NCI-H526 (cell line): Measurements from ENCODE around the gene HOXD12.

Source experiments
- DNase-seq, 2 experiments: peaks; one replicate each; lab custom pipeline; 2025; lab: John Stamatoyannopoulos, UW

The HOXD12 gene

GRCh38 chr2:176105078-176105729 is 5.6 kb downstream of the HOXD12 start:
- no peak for DNase-seq

- no peak for DNase-seq
Observed at GRCh38 chr2:176105730-176106580, 6.4 kb downstream of the HOXD12 start.

GRCh38 chr2:176106581-176107539 is 7.3 kb downstream of the HOXD12 start, which contains the start of gene HOXD11:
HOXD11 (plus strand) TSS chr2:176107280; CDS start chr2:176107356, 76 bp downstream.
- DNase-seq = peak; percentile 80 to 86

- DNase-seq = peak in 1 of 2 experiments; percentile 53
Observed at GRCh38 chr2:176107731-176108181, 8.2 kb downstream of the HOXD12 start.

GRCh38 chr2:176109192-176109901 is 9.8 kb downstream of the HOXD12 start:
- DNase-seq = peak; percentile 20 to 62

- peak in 1 of 2 experiments; percentile 54 for DNase-seq
Observed at GRCh38 chr2:176109946-176110345, 10.4 kb downstream of the HOXD12 start.

GRCh38 chr2:176110415-176111308 is 11.1 kb downstream of the HOXD12 start:
- DNase-seq = no peak

GRCh38 chr2:176111309-176111663 is 11.7 kb downstream of the HOXD12 start:
- peak; percentile 90 to 96 for DNase-seq

GRCh38 chr2:176111846-176112374 is 12.3 kb downstream of the HOXD12 start:
- peak; percentile 22 to 71 for DNase-seq

GRCh38 chr2:176112375-176113302 is 13.0 kb downstream of the HOXD12 start:
- DNase-seq = no peak

GRCh38 chr2:176114120-176114929 is 14.7 kb downstream of the HOXD12 start:
- peak; percentile 90 to 97 for DNase-seq

- DNase-seq = no peak
Observed at GRCh38 chr2:176114930-176115625, 15.5 kb downstream of the HOXD12 start.

- no peak for DNase-seq
Observed at GRCh38 chr2:176115883-176116813, 16.6 kb downstream of the HOXD12 start, which contains the start of gene HOXD10. HOXD10 (plus strand) TSS chr2:176116778; CDS start chr2:176116834, 56 bp downstream.

GRCh38 chr2:176117162-176117822 is 17.7 kb downstream of the HOXD12 start:
- DNase-seq = no peak

- no peak for DNase-seq
Observed at GRCh38 chr2:176117823-176118371, 18.3 kb downstream of the HOXD12 start.
